Measurements from ENCODE around the gene SLC24A1. TPM values are rescaled to one million over a fixed set of nuclear protein-coding genes. Genes with fewer than 3 reads are reported as not detected.
"Not testable (repeated sequence)": the region's sequence is repeated elsewhere in the genome, so short reads cannot be mapped to it uniquely, and the experiment has no call there.

SLC24A1 gene
- total and polyA plus RNA-seq, 7 experiments from 2014 or later, result 1.9 to 5.6 (median 4.5) TPM

DNA sequence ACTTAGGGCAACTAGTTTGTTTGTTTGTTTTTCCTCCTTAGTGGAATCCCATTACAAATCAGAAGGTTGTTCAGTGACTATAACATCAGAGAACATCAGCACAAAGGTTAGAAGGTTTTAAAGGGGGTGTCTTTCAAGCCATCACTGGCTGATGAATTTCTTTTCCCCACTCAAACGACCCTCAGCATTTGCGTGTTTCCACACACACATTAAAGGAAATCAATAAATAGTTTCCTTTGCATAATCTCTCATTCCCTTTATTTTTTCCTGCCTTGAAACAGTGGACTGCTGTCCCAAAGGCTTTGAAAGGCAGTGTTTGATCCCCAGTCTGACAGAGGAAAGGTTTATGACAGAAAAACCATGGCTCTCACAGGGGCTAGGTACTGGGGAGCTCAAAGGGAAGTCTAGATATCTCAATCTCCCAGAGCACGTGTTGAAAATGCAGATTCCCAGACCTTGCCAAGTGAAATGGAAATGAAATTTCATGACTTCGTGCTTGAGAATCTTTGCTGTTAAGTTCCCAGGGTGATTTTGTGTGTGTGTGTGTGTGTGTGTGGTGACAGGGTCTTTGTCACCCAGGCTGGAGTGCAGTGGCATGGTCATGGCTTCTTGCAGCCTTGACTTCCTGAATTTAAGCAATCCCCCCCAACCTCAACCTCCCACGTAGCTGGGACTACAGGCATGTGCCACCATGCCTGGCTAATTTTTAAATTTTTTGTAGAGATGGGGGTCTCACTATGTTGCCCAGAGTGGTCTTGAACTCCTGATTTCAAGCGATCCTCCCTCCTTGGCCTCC lies 8.6 kb upstream of the SLC24A1 start:
- H3K9me3 ChIP-seq (ENCODE audit: control insufficient read depth in 2 of 3, low read length in 3 of 3), result no peaks in the 10 kb centered on the region
- peaks cover 18 to 21% of the 10 kb centered on the region in 2 donors for H3K4me1 ChIP-seq (ENCODE audit: control insufficient read depth in 2 of 2, insufficient read depth in 2 of 2, low read length in 2 of 2)
- ChIA-PET POLR2A (interaction anchor here (0.7 to 1.0 kb wide), 2 partner anchors 69 to 464 kb away, joined by 3 read pairs; no protein-coding TSS in a partner anchor), CTCF (no interaction called here)
- H3K27me3 ChIP-seq (ENCODE audit: control insufficient read depth in 2 of 2, insufficient read depth in 2 of 2, low read length in 2 of 2), result no peaks in the 10 kb centered on the region
- H3K4me3 ChIP-seq (ENCODE audit: low read length), result no peak overlapping the region
- peaks cover 11 to 41% (median 29%) of the 10 kb centered on the region in 7 donors for H3K4me1 Mint-ChIP-seq
- peak overlapping the region in 1 of 10 donors; percentile 12 for H3K4me3 Mint-ChIP-seq
- H3K36me3 Mint-ChIP-seq, result peaks cover 0 to 5% (median 0%) of the 10 kb centered on the region in 5 donors
- DNase-seq (no peak), ATAC-seq (no peak)
- H3K36me3 ChIP-seq (ENCODE audit: control insufficient read depth in 2 of 3, insufficient read depth in 3 of 3, low read length in 3 of 3), result no peaks in the 10 kb centered on the region
- peak overlapping the region in 5 of 9 donors; percentile 8 to 98 (median 31) for H3K27ac Mint-ChIP-seq
- intact Hi-C loops (cut with micrococcal nuclease), result loop anchor here in 1 of 2 donors (5.0 to 10.0 kb wide), 2 partner anchors 426 to 682 kb away; partner anchors contain the start of genes CLPX and DIS3L
- peaks cover 0 to 2% (median 0%) of the 10 kb centered on the region in 5 donors for H3K27me3 Mint-ChIP-seq
- peak overlapping the region; percentile 89 for H3K27ac ChIP-seq (ENCODE audit: low read depth, low read length)
- peaks cover 0 to 2% (median 0%) of the 10 kb centered on the region in 11 donors for H3K9me3 Mint-ChIP-seq

DNA sequence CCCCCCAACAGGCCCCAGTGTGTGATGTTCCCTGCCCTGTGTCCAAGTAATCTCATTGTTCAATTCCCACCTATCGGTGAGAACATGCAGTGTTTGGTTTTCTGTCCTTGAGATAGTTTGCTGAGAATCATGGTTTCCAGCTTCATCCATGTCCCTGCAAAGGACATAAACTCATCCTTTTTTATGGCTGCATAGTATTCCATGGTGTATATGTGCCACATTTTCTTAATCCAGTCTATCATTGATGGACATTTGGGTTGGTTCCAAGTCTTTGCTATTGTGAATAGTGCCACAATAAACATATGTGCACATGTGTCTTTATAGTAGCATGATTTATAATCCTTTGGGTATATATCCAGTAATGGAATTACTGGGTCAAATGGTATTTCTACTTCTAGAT lies 5.9 kb upstream of the SLC24A1 start:
- peaks cover 0 to 10% (median 2%) of the 10 kb centered on the region in 5 donors for H3K36me3 Mint-ChIP-seq
- ATAC-seq; H3K4me3 Mint-ChIP-seq; H3K9me3 ChIP-seq (ENCODE audit: control insufficient read depth in 2 of 3, low read length in 3 of 3); CTCF ChIA-PET; H3K27me3 ChIP-seq (ENCODE audit: control insufficient read depth in 2 of 2, insufficient read depth in 2 of 2, low read length in 2 of 2); POLR2A ChIA-PET; H3K27ac ChIP-seq (ENCODE audit: low read depth, low read length); H3K4me3 ChIP-seq (ENCODE audit: low read length); H3K36me3 ChIP-seq (ENCODE audit: control insufficient read depth in 2 of 3, insufficient read depth in 3 of 3, low read length in 3 of 3); H3K9me3 Mint-ChIP-seq; H3K27ac Mint-ChIP-seq; H3K27me3 Mint-ChIP-seq; DNase-seq: not testable (repeated sequence)
- intact Hi-C loops (cut with micrococcal nuclease), result loop anchor here in 1 of 2 donors (10.0 kb wide), 1 partner anchor 679 kb away; the partner anchor contains the start of gene DIS3L
- peaks cover 11 to 23% (median 18%) of the 10 kb centered on the region in 7 donors for H3K4me1 Mint-ChIP-seq
- peaks cover 9 to 16% of the 10 kb centered on the region in 2 donors for H3K4me1 ChIP-seq (ENCODE audit: control insufficient read depth in 2 of 2, insufficient read depth in 2 of 2, low read length in 2 of 2)

DNA sequence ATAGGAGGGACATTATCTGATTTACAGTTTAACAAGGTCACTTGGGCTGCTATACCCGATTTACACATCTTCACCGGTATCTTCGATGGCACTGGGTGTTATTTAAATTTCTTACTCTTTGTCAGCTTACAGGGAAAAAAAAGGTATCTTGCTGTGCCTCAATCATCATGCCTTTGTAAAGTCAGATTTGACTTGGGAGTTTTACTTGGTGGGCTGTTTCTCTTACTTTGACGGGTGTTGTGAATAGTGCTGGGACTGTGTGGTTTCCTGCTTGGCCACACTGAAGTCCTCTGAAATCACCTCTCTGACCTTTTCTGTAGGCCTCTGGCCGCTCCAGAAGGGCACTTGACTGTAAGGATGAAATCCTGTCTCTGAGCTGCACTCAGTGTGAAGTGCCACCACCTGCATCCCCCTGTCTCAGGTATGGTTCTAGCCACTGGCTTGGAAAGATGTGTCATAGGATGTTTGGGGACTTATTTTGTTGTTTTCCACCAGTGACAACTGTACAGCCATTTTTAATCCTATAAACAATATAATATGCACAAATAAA lies 3.1 kb upstream of the SLC24A1 start:
- Histone ChIP-seq H3K27ac (ENCODE audit: low read depth, low read length) (no peak overlapping the region), H3K36me3 (ENCODE audit: control insufficient read depth in 2 of 3, insufficient read depth in 3 of 3, low read length in 3 of 3) (no peaks in the 10 kb centered on the region), H3K4me1 (ENCODE audit: control insufficient read depth in 2 of 2, insufficient read depth in 2 of 2, low read length in 2 of 2) (no peaks in the 10 kb centered on the region), H3K27me3 (ENCODE audit: control insufficient read depth in 2 of 2, insufficient read depth in 2 of 2, low read length in 2 of 2) (no peaks in the 10 kb centered on the region), H3K9me3 (ENCODE audit: control insufficient read depth in 2 of 3, low read length in 3 of 3) (no peaks in the 10 kb centered on the region), H3K4me3 (ENCODE audit: low read length) (no peak overlapping the region)
- ChIA-PET POLR2A (no interaction called here), CTCF (no interaction called here)
- Mint-ChIP-seq H3K27me3 (peaks cover 0 to 2% (median 0%) of the 10 kb centered on the region in 5 donors), H3K4me3 (no peak overlapping the region), H3K27ac (peak overlapping the region in 1 of 9 donors; percentile 25), H3K4me1 (peaks cover 0 to 4% (median 4%) of the 10 kb centered on the region in 7 donors), H3K36me3 (peaks cover 0 to 20% (median 2%) of the 10 kb centered on the region in 5 donors), H3K9me3 (no peaks in the 10 kb centered on the region)
- DNase-seq (no peak), ATAC-seq (no peak)
- intact Hi-C loops (cut with micrococcal nuclease), result loop anchor here in 1 of 2 donors (10.0 kb wide), 1 partner anchor 676 kb away; the partner anchor contains the start of gene DIS3L

DNA sequence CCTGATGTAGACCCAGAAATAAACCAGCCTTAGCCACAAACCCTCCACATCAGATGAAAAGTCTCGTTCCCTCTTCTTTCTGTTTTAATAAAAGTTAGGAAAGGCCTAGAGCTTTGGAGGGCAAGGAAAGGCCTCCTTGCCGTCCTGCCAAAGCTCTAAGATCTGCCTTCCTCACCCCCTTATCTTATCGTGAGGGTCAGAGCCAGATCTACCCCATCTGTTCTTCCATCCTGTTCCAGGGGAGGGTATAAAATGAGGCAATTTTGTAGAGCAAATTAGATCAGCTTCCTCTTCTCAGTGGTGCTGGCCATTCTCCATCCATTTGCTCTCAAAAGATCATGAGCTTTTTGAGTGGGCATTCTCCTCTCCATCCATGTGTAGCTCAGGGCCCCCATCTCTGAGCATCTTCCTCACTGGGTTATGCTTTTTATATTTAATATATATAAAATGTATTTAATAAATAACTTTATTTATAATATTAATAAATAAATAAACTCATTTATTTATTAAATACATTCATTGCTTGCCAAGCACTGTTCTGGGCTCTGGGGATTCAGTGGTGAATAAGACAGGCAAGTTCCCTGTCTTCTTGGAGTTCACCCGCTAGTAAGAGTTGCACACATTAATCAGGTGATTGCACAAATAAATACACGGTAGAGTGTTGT lies 2.0 kb upstream of the SLC24A1 start:
- H3K4me1 ChIP-seq (ENCODE audit: control insufficient read depth in 2 of 2, insufficient read depth in 2 of 2, low read length in 2 of 2), result no peaks in the 10 kb centered on the region
- no peak overlapping the region for H3K27ac ChIP-seq (ENCODE audit: low read depth, low read length)
- Mint-ChIP-seq H3K27ac (no peak overlapping the region), H3K27me3 (peaks cover 0 to 2% (median 0%) of the 10 kb centered on the region in 5 donors), H3K9me3 (no peaks in the 10 kb centered on the region), H3K4me1 (no peaks in the 10 kb centered on the region), H3K4me3 (no peak overlapping the region), H3K36me3 (peaks cover 2 to 27% (median 7%) of the 10 kb centered on the region in 5 donors)
- CTCF ChIA-PET, result no interaction called here
- DNase-seq (no peak), ATAC-seq (peak; percentile 51)
- no peaks in the 10 kb centered on the region for H3K36me3 ChIP-seq (ENCODE audit: control insufficient read depth in 2 of 3, insufficient read depth in 3 of 3, low read length in 3 of 3)
- intact Hi-C loops (cut with micrococcal nuclease), result loop anchor here in 1 of 2 donors (10.0 kb wide), 1 partner anchor 675 kb away; the partner anchor contains the start of gene DIS3L
- H3K27me3 ChIP-seq (ENCODE audit: control insufficient read depth in 2 of 2, insufficient read depth in 2 of 2, low read length in 2 of 2), result no peaks in the 10 kb centered on the region
- POLR2A ChIA-PET, result no interaction called here
- H3K9me3 ChIP-seq (ENCODE audit: control insufficient read depth in 2 of 3, low read length in 3 of 3), result no peaks in the 10 kb centered on the region
- H3K4me3 ChIP-seq (ENCODE audit: low read length), result no peak overlapping the region

DNA sequence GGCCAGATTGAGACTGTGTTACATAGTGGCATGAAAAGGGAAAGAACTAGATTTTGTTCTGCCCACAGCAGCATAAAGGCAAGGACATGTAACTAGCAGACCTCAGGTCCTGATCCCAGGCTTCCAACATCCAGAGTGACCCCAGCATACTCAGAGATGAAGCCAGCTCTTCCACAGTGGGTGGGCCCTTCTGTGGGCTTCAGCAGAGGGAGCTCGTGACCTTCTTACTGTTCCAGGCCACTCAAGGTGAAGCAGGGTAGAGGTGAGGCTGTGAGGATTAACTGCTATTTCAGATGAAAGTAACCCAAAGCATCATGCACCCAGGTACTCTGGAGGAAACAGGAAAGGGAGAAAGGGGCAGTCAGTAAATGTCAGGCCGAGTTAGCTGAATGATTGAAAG lies 905 bp upstream of the SLC24A1 start:
- no peaks in the 10 kb centered on the region for H3K36me3 ChIP-seq (ENCODE audit: control insufficient read depth in 2 of 3, insufficient read depth in 3 of 3, low read length in 3 of 3)
- ChIA-PET CTCF (no interaction called here), POLR2A (no interaction called here)
- Mint-ChIP-seq H3K4me1 (peaks cover 0 to 2% (median 0%) of the 10 kb centered on the region in 7 donors), H3K9me3 (no peaks in the 10 kb centered on the region), H3K27ac (peak overlapping the region in 1 of 9 donors; percentile 30), H3K27me3 (peaks cover 0 to 2% (median 0%) of the 10 kb centered on the region in 5 donors), H3K36me3 (peaks cover 2 to 38% (median 14%) of the 10 kb centered on the region in 5 donors), H3K4me3 (no peak overlapping the region)
- H3K4me1 ChIP-seq (ENCODE audit: control insufficient read depth in 2 of 2, insufficient read depth in 2 of 2, low read length in 2 of 2), result no peaks in the 10 kb centered on the region
- no peak overlapping the region for H3K4me3 ChIP-seq (ENCODE audit: low read length)
- no peaks in the 10 kb centered on the region for H3K9me3 ChIP-seq (ENCODE audit: control insufficient read depth in 2 of 3, low read length in 3 of 3)
- ATAC-seq (no peak), DNase-seq (no peak)
- no peaks in the 10 kb centered on the region for H3K27me3 ChIP-seq (ENCODE audit: control insufficient read depth in 2 of 2, insufficient read depth in 2 of 2, low read length in 2 of 2)
- no peak overlapping the region for H3K27ac ChIP-seq (ENCODE audit: low read depth, low read length)
- intact Hi-C loops (cut with micrococcal nuclease), result no loop called here

DNA sequence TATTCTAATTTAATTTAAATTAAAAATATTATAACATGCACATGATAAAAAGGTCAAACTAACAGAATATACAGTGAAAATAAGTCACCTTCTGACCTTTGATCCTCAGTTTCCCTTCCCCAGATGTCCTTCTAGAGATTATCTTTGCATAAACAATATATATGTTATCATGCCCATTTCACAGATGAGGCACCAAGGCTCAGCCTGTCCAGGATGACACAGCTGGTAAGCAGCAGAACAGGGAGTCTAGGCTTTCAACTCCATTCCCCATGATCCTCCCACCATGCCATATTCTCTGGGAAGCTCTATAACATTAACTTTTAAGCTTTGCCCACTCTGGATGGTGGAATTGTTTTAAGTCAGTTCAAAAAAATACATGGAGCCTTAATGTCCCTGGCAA lies 1.4 kb downstream of the SLC24A1 start:
- no peak overlapping the region for H3K27ac Mint-ChIP-seq
- H3K9me3 Mint-ChIP-seq, result no peaks in the 10 kb centered on the region
- Histone ChIP-seq H3K4me1 (ENCODE audit: control insufficient read depth in 2 of 2, insufficient read depth in 2 of 2, low read length in 2 of 2) (no peaks in the 10 kb centered on the region), H3K36me3 (ENCODE audit: control insufficient read depth in 2 of 3, insufficient read depth in 3 of 3, low read length in 3 of 3) (no peaks in the 10 kb centered on the region), H3K27me3 (ENCODE audit: control insufficient read depth in 2 of 2, insufficient read depth in 2 of 2, low read length in 2 of 2) (no peaks in the 10 kb centered on the region), H3K27ac (ENCODE audit: low read depth, low read length) (no peak overlapping the region), H3K4me3 (ENCODE audit: low read length) (no peak overlapping the region), H3K9me3 (ENCODE audit: control insufficient read depth in 2 of 3, low read length in 3 of 3) (no peaks in the 10 kb centered on the region)
- ChIA-PET POLR2A (no interaction called here), CTCF (no interaction called here)
- H3K4me3 Mint-ChIP-seq, result no peak overlapping the region
- intact Hi-C loops (cut with micrococcal nuclease), result no loop called here
- DNase-seq (no peak), ATAC-seq (no peak)
- no peaks in the 10 kb centered on the region for H3K27me3 Mint-ChIP-seq
- H3K4me1 Mint-ChIP-seq, result peaks cover 0 to 3% (median 0%) of the 10 kb centered on the region in 7 donors
- H3K36me3 Mint-ChIP-seq, result peaks cover 0 to 40% (median 16%) of the 10 kb centered on the region in 5 donors
